ENCODE measurements around the gene DUSP15. TPM values are rescaled to one million over a fixed set of nuclear protein-coding genes. Genes with fewer than 3 reads are reported as not detected.
"Not testable (repeated sequence)": the region's sequence is repeated elsewhere in the genome, so short reads cannot be mapped to it uniquely, and the experiment has no call there.

Gene DUSP15
- total RNA-seq, 1 experiment from 2014 or later: 2.4 TPM

GRCh38 chr20:31839782-31840487 lies 30.4 kb downstream of the DUSP15 start:
- DNase-seq (ENCODE audit: low spot score): no peak

- no peak for DNase-seq (ENCODE audit: low spot score)
Measured at GRCh38 chr20:31838646-31839292, 31.6 kb downstream of the DUSP15 start.

- DNase-seq (ENCODE audit: low spot score): peak; percentile 80
Measured at GRCh38 chr20:31837896-31838397, 32.4 kb downstream of the DUSP15 start.

- peak; percentile 74 for DNase-seq (ENCODE audit: low spot score)
Measured at GRCh38 chr20:31836853-31837608, 33.3 kb downstream of the DUSP15 start.

- peak; percentile 96 for DNase-seq (ENCODE audit: low spot score)
Measured at GRCh38 chr20:31835977-31836852, 34.1 kb downstream of the DUSP15 start.

- DNase-seq (ENCODE audit: low spot score): no peak
Measured at GRCh38 chr20:31835554-31835953, 34.8 kb downstream of the DUSP15 start.

GRCh38 chr20:31833931-31834521 lies 36.3 kb downstream of the DUSP15 start:
- no peak for DNase-seq (ENCODE audit: low spot score)

GRCh38 chr20:31833130-31833930 lies 37.0 kb downstream of the DUSP15 start:
- DNase-seq (ENCODE audit: low spot score): peak; percentile 69

- no peak for DNase-seq (ENCODE audit: low spot score)
Measured at GRCh38 chr20:31831771-31832306, 38.5 kb downstream of the DUSP15 start.

GRCh38 chr20:31831211-31831610 lies 39.1 kb downstream of the DUSP15 start:
- no peak for DNase-seq (ENCODE audit: low spot score)

GRCh38 chr20:31830406-31830981 lies 39.8 kb downstream of the DUSP15 start:
- no peak for DNase-seq (ENCODE audit: low spot score)

GRCh38 chr20:31829731-31830130 lies 40.6 kb downstream of the DUSP15 start:
- DNase-seq (ENCODE audit: low spot score): no peak

GRCh38 chr20:31828016-31828415 lies 42.3 kb downstream of the DUSP15 start:
- DNase-seq (ENCODE audit: low spot score): not testable (repeated sequence)

- no peak for DNase-seq (ENCODE audit: low spot score)
Measured at GRCh38 chr20:31827059-31827458, 43.3 kb downstream of the DUSP15 start.

- no peak for DNase-seq (ENCODE audit: low spot score)
Measured at GRCh38 chr20:31826074-31826473, 44.3 kb downstream of the DUSP15 start.

GRCh38 chr20:31824554-31825313 lies 45.6 kb downstream of the DUSP15 start:
- no peak for DNase-seq (ENCODE audit: low spot score)

GRCh38 chr20:31824125-31824485 lies 46.2 kb downstream of the DUSP15 start:
- DNase-seq (ENCODE audit: low spot score): no peak

GRCh38 chr20:31823360-31824124 lies 46.8 kb downstream of the DUSP15 start:
- DNase-seq (ENCODE audit: low spot score): no peak
